Measurements from ENCODE around the gene BIRC6.

DNA sequence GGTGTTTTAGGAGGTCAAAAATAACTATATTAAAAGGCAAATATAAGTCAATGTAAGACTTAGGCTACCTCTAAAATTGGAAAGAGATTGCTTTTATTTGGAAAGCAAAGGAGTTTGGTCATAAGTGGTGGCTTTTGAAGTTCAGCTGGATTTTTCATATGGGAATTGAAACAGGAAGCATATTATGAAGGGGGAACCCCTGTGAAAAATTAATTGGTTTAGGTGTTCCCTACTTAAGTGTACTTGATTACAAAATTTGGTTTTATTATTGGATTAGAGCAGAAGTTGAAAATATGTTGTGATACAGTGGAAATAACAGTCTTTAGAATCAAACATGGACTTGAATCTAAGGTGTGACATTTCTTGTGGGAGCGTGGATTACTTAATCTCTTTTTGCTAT, 149.6 kb downstream of the BIRC6 start:
- TF ChIP-seq, protein P1, sequence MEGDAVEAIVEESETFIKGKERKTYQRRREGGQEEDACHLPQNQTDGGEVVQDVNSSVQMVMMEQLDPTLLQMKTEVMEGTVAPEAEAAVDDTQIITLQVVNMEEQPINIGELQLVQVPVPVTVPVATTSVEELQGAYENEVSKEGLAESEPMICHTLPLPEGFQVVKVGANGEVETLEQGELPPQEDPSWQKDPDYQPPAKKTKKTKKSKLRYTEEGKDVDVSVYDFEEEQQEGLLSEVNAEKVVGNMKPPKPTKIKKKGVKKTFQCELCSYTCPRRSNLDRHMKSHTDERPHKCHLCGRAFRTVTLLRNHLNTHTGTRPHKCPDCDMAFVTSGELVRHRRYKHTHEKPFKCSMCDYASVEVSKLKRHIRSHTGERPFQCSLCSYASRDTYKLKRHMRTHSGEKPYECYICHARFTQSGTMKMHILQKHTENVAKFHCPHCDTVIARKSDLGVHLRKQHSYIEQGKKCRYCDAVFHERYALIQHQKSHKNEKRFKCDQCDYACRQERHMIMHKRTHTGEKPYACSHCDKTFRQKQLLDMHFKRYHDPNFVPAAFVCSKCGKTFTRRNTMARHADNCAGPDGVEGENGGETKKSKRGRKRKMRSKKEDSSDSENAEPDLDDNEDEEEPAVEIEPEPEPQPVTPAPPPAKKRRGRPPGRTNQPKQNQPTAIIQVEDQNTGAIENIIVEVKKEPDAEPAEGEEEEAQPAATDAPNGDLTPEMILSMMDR (IDR thresholded peaks at IDR 0.05) = no peak
- TF ChIP-seq POLR2A (IDR thresholded peaks at IDR 0.05) = no peak
